ENCODE measurements around the gene DLX1. TPM values are rescaled to one million over a fixed set of nuclear protein-coding genes. Genes with fewer than 3 reads are reported as not detected.
A peak's percentile ranks its signal among the peaks of the same experiment; 100 is the strongest.

DLX1 gene
- total RNA-seq, 1 experiment from 2014 or later: 7.6 TPM

DNA sequence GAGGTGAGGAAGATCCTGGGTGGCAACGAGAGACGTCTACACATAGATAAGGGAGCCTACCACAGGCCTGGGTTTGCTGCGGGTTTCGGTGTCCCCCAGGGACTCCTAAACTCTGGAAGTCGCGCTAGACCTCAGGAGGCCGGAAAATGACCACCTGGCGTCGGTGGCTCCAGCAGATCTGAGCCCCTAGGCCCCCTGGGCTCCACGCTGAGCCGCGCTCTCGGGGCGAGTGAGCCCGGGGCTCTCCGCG lies 987 bp upstream of the DLX1 start:
- H3K27me3 ChIP-seq (ENCODE audit: low read length): no peaks in the 10 kb centered on the region
- intact Hi-C loops (cut with micrococcal nuclease): loop anchor here (2.0 kb wide), 2 partner anchors 14 to 46 kb away; no protein-coding TSS in a partner anchor
- BruUV-seq (replicated peaks): no TSS peak
- CTCF ChIA-PET: no interaction called here
- H3K36me3 ChIP-seq (ENCODE audit: low read depth, low read length): no peaks in the 10 kb centered on the region
- H4K20me1 ChIP-seq (ENCODE audit: low read length): no peaks in the 10 kb centered on the region
- peak overlapping the region; percentile 78 for H2AFZ ChIP-seq (ENCODE audit: low read length)
- no peaks in the 10 kb centered on the region for H3K9me3 ChIP-seq (ENCODE audit: low read length)
- peak overlapping the region; percentile 60 for H3K27ac ChIP-seq (ENCODE audit: low read length)
- H3K4me3 ChIP-seq (ENCODE audit: low read length): peak overlapping the region; percentile 94
- TF ChIP-seq, protein P1, sequence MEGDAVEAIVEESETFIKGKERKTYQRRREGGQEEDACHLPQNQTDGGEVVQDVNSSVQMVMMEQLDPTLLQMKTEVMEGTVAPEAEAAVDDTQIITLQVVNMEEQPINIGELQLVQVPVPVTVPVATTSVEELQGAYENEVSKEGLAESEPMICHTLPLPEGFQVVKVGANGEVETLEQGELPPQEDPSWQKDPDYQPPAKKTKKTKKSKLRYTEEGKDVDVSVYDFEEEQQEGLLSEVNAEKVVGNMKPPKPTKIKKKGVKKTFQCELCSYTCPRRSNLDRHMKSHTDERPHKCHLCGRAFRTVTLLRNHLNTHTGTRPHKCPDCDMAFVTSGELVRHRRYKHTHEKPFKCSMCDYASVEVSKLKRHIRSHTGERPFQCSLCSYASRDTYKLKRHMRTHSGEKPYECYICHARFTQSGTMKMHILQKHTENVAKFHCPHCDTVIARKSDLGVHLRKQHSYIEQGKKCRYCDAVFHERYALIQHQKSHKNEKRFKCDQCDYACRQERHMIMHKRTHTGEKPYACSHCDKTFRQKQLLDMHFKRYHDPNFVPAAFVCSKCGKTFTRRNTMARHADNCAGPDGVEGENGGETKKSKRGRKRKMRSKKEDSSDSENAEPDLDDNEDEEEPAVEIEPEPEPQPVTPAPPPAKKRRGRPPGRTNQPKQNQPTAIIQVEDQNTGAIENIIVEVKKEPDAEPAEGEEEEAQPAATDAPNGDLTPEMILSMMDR (conservative IDR thresholded peaks at IDR 0.05; ENCODE audit: low read depth, low read length): no peak
- TF ChIP-seq EZH2 (IDR thresholded peaks at IDR 0.05; ENCODE audit: low read length, unreplicated experiment) (no peak), EZH2phosphoT487 (IDR thresholded peaks at IDR 0.05; ENCODE audit: borderline replicate concordance, low read length) (no peak)
- POLR2A ChIA-PET (ENCODE audit: unreplicated experiment): interaction anchor here (0.7 kb wide), 1 partner anchor 72 kb away, joined by 3 read pairs; no protein-coding TSS in a partner anchor
- no peaks in the 10 kb centered on the region for H3K9me2 ChIP-seq (replicated peaks; ENCODE audit: low read length)
- H3K4me2 ChIP-seq (ENCODE audit: low read length): peak overlapping the region; percentile 100
- no peak for DNase-seq
- H3K79me2 ChIP-seq (ENCODE audit: low read length): peaks cover 26% of the 10 kb centered on the region
- H3F3A ChIP-seq (ENCODE audit: low read length, unreplicated experiment): peaks cover under 1% of the 10 kb centered on the region
- H3K9ac ChIP-seq (ENCODE audit: low read length): peak overlapping the region; percentile 79
- H3K4me1 ChIP-seq (ENCODE audit: insufficient read depth, low read length): peaks cover 16% of the 10 kb centered on the region; the same call in 1 of the 2 replicates
- ATAC-seq: peak; percentile 14

DNA sequence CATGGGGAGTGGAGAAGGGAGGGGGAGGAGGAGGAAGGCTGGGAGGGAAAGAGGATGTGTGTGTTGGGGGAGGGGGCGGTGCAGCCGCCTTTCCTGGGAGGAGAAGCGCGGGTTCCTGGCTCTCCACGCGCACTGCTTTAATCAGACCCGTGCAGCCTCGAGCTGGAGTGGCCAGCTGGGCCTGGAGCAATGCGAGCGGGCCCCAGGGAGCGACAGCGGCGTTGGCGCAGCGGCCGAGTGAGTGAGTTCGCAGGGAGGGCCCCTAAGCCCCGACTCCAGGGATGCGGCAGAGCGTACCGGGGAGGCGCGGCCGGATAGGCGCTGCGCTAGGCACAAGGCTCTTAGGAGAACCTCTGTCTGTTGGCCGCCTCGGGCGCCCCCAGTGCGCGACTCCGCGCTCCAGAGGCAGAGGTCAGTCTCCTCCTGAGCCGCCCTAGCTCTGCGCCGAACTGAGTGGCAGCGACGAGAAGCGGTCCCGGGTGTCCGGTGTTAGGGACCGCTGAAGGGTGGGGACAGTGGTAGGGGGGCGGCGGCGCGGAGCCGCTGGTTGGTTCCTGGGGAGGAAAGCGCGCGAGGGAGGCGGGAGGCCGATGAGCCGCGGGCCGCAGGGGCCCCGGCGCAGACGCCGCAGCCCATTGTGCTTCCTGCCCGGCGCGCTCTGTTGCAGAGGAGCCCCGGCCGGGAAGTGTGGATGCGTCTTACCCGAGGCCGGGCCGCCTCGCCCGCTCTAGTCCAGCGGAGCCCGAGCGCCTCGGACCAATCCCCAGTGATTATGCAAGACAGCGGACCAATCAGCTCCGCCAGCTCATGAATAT lies 455 bp upstream of the DLX1 start:
- H3K79me2 ChIP-seq (ENCODE audit: low read length): peaks cover 26% of the 10 kb centered on the region
- H3K36me3 ChIP-seq (ENCODE audit: low read depth, low read length): no peaks in the 10 kb centered on the region
- TF ChIP-seq EZH2phosphoT487 (IDR thresholded peaks at IDR 0.05; ENCODE audit: borderline replicate concordance, low read length): no peak
- TF ChIP-seq, protein P1 (conservative IDR thresholded peaks at IDR 0.05; ENCODE audit: low read depth, low read length): no peak
- no peak for TF ChIP-seq EZH2 (IDR thresholded peaks at IDR 0.05; ENCODE audit: low read length, unreplicated experiment)
- H3K4me2 ChIP-seq (ENCODE audit: low read length): peak overlapping the region; percentile 100
- no peaks in the 10 kb centered on the region for H4K20me1 ChIP-seq (ENCODE audit: low read length)
- H3F3A ChIP-seq (ENCODE audit: low read length, unreplicated experiment): peaks cover 3% of the 10 kb centered on the region
- H3K27me3 ChIP-seq (ENCODE audit: low read length): no peaks in the 10 kb centered on the region
- peak overlapping the region; percentile 79 for H3K9ac ChIP-seq (ENCODE audit: low read length)
- H3K4me1 ChIP-seq (ENCODE audit: insufficient read depth, low read length): peaks cover 16% of the 10 kb centered on the region; the same call in 1 of the 2 replicates
- H3K27ac ChIP-seq (ENCODE audit: low read length): peak overlapping the region; percentile 60
- peak; percentile 90 for ATAC-seq
- ChIA-PET POLR2A (ENCODE audit: unreplicated experiment) (interaction anchor here (0.5 to 0.9 kb wide), 7 partner anchors 11 to 117 kb away, joined by 3 to 9 read pairs (median 4); partner anchors contain the start of gene METAP1D), CTCF (interaction anchor here (0.5 to 1.4 kb wide), 4 partner anchors 14 to 386 kb away, joined by 3 to 7 read pairs (median 3); no protein-coding TSS in a partner anchor)
- BruUV-seq (replicated peaks): TSS peak; percentile 83
- H2AFZ ChIP-seq (ENCODE audit: low read length): peak overlapping the region; percentile 78
- intact Hi-C loops (cut with micrococcal nuclease): loop anchor here (1.0 to 2.0 kb wide), 3 partner anchors 9 to 46 kb away; no protein-coding TSS in a partner anchor
- H3K9me2 ChIP-seq (replicated peaks; ENCODE audit: low read length): no peaks in the 10 kb centered on the region
- peak overlapping the region; percentile 94 for H3K4me3 ChIP-seq (ENCODE audit: low read length)
- no peaks in the 10 kb centered on the region for H3K9me3 ChIP-seq (ENCODE audit: low read length)
- DNase-seq: peak; percentile 96

All from PC-3 (cell line).